TTC549 (cell line): Measurements from ENCODE around the gene PHF13.
"Not testable (repeated sequence)": the region's sequence is repeated elsewhere in the genome, so short reads cannot be mapped to it uniquely, and the experiment has no call there.

ENCODE experiments used
- FAIRE-seq: peaks from 2 replicates; lab custom pipeline; 2012; peaks lifted over from hg19 to GRCh38; lab: Jason Lieb, UNC

The PHF13 gene

GRCh38 chr1:6587261-6588005, 26.1 kb upstream of the PHF13 start:
- FAIRE-seq, result no peak

- FAIRE-seq, result no peak
These were observed 25.2 kb upstream of the PHF13 start for GRCh38 chr1:6588128-6588892.

- no peak for FAIRE-seq
These were observed 24.5 kb upstream of the PHF13 start for GRCh38 chr1:6588893-6589520.

- no peak for FAIRE-seq
These were observed 23.5 kb upstream of the PHF13 start for GRCh38 chr1:6590046-6590445.

GRCh38 chr1:6591222-6591621, 22.3 kb upstream of the PHF13 start:
- FAIRE-seq, result no peak

- FAIRE-seq, result no peak
These were observed 21.9 kb upstream of the PHF13 start for GRCh38 chr1:6591644-6592043.

- no peak for FAIRE-seq
These were observed 21.1 kb upstream of the PHF13 start for GRCh38 chr1:6592441-6592840.

GRCh38 chr1:6592865-6593593, 20.5 kb upstream of the PHF13 start:
- FAIRE-seq, result no peak

- no peak for FAIRE-seq
These were observed 19.7 kb upstream of the PHF13 start for GRCh38 chr1:6593810-6594209.

GRCh38 chr1:6594977-6595740, 18.4 kb upstream of the PHF13 start:
- no peak for FAIRE-seq

GRCh38 chr1:6596351-6596750, 17.2 kb upstream of the PHF13 start:
- no peak for FAIRE-seq

GRCh38 chr1:6596886-6597776, 16.4 kb upstream of the PHF13 start:
- FAIRE-seq, result no peak

- no peak for FAIRE-seq
These were observed 15.8 kb upstream of the PHF13 start for GRCh38 chr1:6597777-6598131.

- FAIRE-seq, result no peak
These were observed 14.2 kb upstream of the PHF13 start for GRCh38 chr1:6599141-6599975.

GRCh38 chr1:6599991-6600390, 13.5 kb upstream of the PHF13 start:
- not testable (repeated sequence) for FAIRE-seq

- FAIRE-seq, result no peak
These were observed 13.0 kb upstream of the PHF13 start for GRCh38 chr1:6600410-6601048.

- FAIRE-seq, result no peak
These were observed 12.2 kb upstream of the PHF13 start for GRCh38 chr1:6601049-6601922.

GRCh38 chr1:6601923-6602668, 11.4 kb upstream of the PHF13 start:
- no peak for FAIRE-seq
